ENCODE measurements around the gene FCGR3A.

Gene FCGR3A

GRCh38 chr1:161499099-161500039, 50.2 kb downstream of the FCGR3A start:
- no peak for DNase-seq (ENCODE audit: low read depth)

- DNase-seq (ENCODE audit: low read depth): no peak
Measured at GRCh38 chr1:161498646-161499045, 51.0 kb downstream of the FCGR3A start.

GRCh38 chr1:161497961-161498360, 51.7 kb downstream of the FCGR3A start:
- DNase-seq (ENCODE audit: low read depth): no peak

- no peak for DNase-seq (ENCODE audit: low read depth)
Measured at GRCh38 chr1:161495490-161495889, 54.1 kb downstream of the FCGR3A start.

- DNase-seq (ENCODE audit: low read depth): no peak
Measured at GRCh38 chr1:161494091-161494735, 55.4 kb downstream of the FCGR3A start.

- no peak for DNase-seq (ENCODE audit: low read depth)
Measured at GRCh38 chr1:161492827-161493226, 56.8 kb downstream of the FCGR3A start.
